ENCODE measurements around the gene ZKSCAN3. TPM values are rescaled to one million over a fixed set of nuclear protein-coding genes. Genes with fewer than 3 reads are reported as not detected.

The ZKSCAN3 gene
- total and polyA plus RNA-seq, 2 experiments from 2014 or later, result 3.0 to 7.6 TPM

DNA sequence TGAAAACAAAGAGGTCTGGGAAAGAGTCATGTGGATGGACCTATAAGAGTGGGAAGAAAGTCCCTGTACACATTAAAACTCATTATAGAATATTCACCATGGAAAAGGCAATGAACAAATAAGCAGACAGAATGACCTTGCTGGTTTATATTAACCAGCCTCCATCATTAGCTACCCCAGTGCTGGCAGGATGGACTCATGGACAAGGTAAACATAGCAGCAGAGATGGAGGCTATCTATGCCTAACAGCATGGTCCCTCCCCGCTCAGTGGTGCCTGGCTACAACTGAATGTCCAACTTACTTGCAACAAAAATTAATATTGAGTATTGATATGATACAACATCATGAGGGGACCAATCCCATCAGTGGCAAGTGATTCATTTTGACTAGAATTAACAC, 4.5 kb upstream of the ZKSCAN3 start (continued):
- TF ChIP-seq, protein P1, sequence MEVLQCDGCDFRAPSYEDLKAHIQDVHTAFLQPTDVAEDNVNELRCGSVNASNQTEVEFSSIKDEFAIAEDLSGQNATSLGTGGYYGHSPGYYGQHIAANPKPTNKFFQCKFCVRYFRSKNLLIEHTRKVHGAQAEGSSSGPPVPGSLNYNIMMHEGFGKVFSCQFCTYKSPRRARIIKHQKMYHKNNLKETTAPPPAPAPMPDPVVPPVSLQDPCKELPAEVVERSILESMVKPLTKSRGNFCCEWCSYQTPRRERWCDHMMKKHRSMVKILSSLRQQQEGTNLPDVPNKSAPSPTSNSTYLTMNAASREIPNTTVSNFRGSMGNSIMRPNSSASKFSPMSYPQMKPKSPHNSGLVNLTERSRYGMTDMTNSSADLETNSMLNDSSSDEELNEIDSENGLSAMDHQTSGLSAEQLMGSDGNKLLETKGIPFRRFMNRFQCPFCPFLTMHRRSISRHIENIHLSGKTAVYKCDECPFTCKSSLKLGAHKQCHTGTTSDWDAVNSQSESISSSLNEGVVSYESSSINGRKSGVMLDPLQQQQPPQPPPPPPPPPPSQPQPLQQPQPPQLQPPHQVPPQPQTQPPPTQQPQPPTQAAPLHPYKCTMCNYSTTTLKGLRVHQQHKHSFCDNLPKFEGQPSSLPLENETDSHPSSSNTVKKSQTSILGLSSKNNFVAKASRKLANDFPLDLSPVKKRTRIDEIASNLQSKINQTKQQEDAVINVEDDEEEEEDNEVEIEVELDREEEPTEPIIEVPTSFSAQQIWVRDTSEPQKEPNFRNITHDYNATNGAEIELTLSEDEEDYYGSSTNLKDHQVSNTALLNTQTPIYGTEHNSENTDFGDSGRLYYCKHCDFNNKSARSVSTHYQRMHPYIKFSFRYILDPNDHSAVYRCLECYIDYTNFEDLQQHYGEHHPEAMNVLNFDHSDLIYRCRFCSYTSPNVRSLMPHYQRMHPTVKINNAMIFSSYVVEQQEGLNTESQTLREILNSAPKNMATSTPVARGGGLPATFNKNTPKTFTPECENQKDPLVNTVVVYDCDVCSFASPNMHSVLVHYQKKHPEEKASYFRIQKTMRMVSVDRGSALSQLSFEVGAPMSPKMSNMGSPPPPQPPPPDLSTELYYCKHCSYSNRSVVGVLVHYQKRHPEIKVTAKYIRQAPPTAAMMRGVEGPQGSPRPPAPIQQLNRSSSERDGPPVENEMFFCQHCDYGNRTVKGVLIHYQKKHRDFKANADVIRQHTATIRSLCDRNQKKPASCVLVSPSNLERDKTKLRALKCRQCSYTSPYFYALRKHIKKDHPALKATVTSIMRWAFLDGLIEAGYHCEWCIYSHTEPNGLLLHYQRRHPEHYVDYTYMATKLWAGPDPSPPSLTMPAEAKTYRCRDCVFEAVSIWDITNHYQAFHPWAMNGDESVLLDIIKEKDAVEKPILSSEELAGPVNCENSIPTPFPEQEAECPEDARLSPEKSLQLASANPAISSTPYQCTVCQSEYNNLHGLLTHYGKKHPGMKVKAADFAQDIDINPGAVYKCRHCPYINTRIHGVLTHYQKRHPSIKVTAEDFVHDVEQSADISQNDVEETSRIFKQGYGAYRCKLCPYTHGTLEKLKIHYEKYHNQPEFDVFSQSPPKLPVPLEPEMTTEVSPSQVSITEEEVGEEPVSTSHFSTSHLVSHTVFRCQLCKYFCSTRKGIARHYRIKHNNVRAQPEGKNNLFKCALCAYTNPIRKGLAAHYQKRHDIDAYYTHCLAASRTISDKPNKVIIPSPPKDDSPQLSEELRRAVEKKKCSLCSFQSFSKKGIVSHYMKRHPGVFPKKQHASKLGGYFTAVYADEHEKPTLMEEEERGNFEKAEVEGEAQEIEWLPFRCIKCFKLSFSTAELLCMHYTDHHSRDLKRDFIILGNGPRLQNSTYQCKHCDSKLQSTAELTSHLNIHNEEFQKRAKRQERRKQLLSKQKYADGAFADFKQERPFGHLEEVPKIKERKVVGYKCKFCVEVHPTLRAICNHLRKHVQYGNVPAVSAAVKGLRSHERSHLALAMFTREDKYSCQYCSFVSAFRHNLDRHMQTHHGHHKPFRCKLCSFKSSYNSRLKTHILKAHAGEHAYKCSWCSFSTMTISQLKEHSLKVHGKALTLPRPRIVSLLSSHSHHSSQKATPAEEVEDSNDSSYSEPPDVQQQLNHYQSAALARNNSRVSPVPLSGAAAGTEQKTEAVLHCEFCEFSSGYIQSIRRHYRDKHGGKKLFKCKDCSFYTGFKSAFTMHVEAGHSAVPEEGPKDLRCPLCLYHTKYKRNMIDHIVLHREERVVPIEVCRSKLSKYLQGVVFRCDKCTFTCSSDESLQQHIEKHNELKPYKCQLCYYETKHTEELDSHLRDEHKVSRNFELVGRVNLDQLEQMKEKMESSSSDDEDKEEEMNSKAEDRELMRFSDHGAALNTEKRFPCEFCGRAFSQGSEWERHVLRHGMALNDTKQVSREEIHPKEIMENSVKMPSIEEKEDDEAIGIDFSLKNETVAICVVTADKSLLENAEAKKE (CRISPR knock-in tag; IDR thresholded peaks at IDR 0.05), result no peak
- TF ChIP-seq EZH2phosphoT487 (IDR thresholded peaks at IDR 0.05; ENCODE audit: unreplicated experiment) (no peak), STAT1 (IDR thresholded peaks at IDR 0.05; ENCODE audit: unreplicated experiment) (no peak), NANOG (IDR thresholded peaks at IDR 0.05; ENCODE audit: borderline replicate concordance) (no peak), ZNF114 (CRISPR knock-in tag; IDR thresholded peaks at IDR 0.05) (no peak), JUNB (IDR thresholded peaks at IDR 0.05; ENCODE audit: unreplicated experiment) (no peak)
- TF ChIP-seq, protein P2, sequence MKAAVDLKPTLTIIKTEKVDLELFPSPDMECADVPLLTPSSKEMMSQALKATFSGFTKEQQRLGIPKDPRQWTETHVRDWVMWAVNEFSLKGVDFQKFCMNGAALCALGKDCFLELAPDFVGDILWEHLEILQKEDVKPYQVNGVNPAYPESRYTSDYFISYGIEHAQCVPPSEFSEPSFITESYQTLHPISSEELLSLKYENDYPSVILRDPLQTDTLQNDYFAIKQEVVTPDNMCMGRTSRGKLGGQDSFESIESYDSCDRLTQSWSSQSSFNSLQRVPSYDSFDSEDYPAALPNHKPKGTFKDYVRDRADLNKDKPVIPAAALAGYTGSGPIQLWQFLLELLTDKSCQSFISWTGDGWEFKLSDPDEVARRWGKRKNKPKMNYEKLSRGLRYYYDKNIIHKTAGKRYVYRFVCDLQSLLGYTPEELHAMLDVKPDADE (IDR thresholded peaks at IDR 0.05), result no peak

DNA sequence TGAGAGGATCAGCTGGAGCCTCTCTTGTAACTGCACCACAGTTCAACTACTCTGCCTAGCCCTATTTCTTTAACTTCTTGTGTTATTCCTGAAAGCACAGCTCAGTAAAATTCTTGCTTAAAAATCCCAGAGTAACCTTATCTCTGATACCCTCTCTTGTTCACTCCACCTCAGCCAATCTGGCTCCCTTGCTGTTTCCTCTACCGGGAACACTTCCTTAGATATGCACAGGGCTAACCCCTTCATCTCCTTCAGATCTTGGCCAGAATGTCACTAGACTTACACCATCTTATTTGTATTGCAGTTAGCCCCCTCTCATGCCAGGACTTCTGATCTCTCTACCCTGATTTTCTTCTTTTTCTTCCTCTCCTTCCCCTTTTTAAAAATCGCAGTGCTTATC, 2.6 kb upstream of the ZKSCAN3 start:
- Histone ChIP-seq H2AFZ (no peak overlapping the region), H3K4me1 (ENCODE audit: insufficient read depth) (peaks cover 10% of the 10 kb centered on the region), H3K4me2 (no peak overlapping the region), H3K36me3 (ENCODE audit: insufficient read depth) (no peaks in the 10 kb centered on the region), H3K9me2 (ENCODE audit: insufficient read depth) (no peaks in the 10 kb centered on the region), H3K27ac (ENCODE audit: low read depth) (no peak overlapping the region), H3F3A (replicated peaks; ENCODE audit: low read depth) (no peaks in the 10 kb centered on the region), H3K79me2 (replicated peaks; ENCODE audit: insufficient read depth) (peaks cover 21% of the 10 kb centered on the region), H4K20me1 (replicated peaks; ENCODE audit: insufficient read depth) (peaks cover 8% of the 10 kb centered on the region; the same call in 1 of the 2 replicates), H3K27me3 (ENCODE audit: insufficient read depth) (no peaks in the 10 kb centered on the region), H3K4me3 (no peak overlapping the region)
- Mint-ChIP-seq H3K4me1 (peaks cover 19% of the 10 kb centered on the region), H3K27ac (no peak overlapping the region), H3K4me3 (no peak overlapping the region), H3K27me3 (ENCODE audit: insufficient read depth, low read depth, poor library complexity) (peaks cover 11% of the 10 kb centered on the region), H3K36me3 (ENCODE audit: low read depth) (peaks cover 2% of the 10 kb centered on the region; the same call in 1 of the 3 replicates), H3K9me3 (no peaks in the 10 kb centered on the region)
- TF ChIP-seq POLR2AphosphoS5 (IDR thresholded peaks at IDR 0.05; ENCODE audit: low read depth) (no peak), ZNF331 (CRISPR knock-in tag; IDR thresholded peaks at IDR 0.05; ENCODE audit: low read depth) (no peak), NANOG (IDR thresholded peaks at IDR 0.05; ENCODE audit: borderline replicate concordance) (no peak)
- TF ChIP-seq, protein P3, sequence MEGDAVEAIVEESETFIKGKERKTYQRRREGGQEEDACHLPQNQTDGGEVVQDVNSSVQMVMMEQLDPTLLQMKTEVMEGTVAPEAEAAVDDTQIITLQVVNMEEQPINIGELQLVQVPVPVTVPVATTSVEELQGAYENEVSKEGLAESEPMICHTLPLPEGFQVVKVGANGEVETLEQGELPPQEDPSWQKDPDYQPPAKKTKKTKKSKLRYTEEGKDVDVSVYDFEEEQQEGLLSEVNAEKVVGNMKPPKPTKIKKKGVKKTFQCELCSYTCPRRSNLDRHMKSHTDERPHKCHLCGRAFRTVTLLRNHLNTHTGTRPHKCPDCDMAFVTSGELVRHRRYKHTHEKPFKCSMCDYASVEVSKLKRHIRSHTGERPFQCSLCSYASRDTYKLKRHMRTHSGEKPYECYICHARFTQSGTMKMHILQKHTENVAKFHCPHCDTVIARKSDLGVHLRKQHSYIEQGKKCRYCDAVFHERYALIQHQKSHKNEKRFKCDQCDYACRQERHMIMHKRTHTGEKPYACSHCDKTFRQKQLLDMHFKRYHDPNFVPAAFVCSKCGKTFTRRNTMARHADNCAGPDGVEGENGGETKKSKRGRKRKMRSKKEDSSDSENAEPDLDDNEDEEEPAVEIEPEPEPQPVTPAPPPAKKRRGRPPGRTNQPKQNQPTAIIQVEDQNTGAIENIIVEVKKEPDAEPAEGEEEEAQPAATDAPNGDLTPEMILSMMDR (conservative IDR thresholded peaks at IDR 0.05; ENCODE audit: low read depth in 2 of 2), result no peak
- DNase-seq (ENCODE audit: low spot score), result peak; percentile 31
- peak; percentile 10; the same call in 1 of the 3 replicates for ATAC-seq
